Ovary (tissue), 9 donors: Measurements from ENCODE around the gene KLHL12. TPM values are rescaled to one million over a fixed set of nuclear protein-coding genes. Genes with fewer than 3 reads are reported as not detected.

Experiments
- DNase-seq, 5 donors: peaks; one replicate each; pipeline ENCODE4 v3.0.0-alpha.2; 2019 to 2020
- H3K27ac ChIP-seq, 2 donors: fragments of 200-600 bp; one replicate each; pipeline versions ENCODE4 v1.5.1 to v1.8.0; 2019 to 2022
- H3K27me3 ChIP-seq: fragments of 200-600 bp; one replicate; pipeline ENCODE4 v1.8.0; 2022
- H3K36me3 ChIP-seq: fragments of 200-600 bp; sonication (generic); one replicate; pipeline ENCODE4 v1.5.1; 2019
- H3K4me1 ChIP-seq: one replicate; pipeline ENCODE4 v1.8.1; 2013; ENCODE audit warnings: mild to moderate bottlenecking, moderate library complexity; ENCODE audit not compliant: insufficient read depth
- H3K4me3 ChIP-seq: fragments of 200-600 bp; sonication (generic); one replicate; pipeline ENCODE4 v1.5.1; 2017
- H3K9me3 ChIP-seq, 2 donors: fragments of 200-600 bp in 1 of 2; sonication (generic) in 1 of 2; one replicate each; pipeline versions ENCODE4 v1.5.1 to v1.8.1; 2013 to 2019; ENCODE audit warnings: mild to moderate bottlenecking in 1 of 2, moderate library complexity in 1 of 2
- EP300 ChIP-seq: sonication (generic); formaldehyde crosslinking; IDR thresholded peaks from one replicate; pipeline ENCODE4 v1.6.1; 2017; ENCODE audit warnings: antibody characterized with exemption
- POLR2A ChIP-seq: fragments of 450-650 bp; IDR thresholded peaks from one replicate; pipeline ENCODE4 v1.6.1; 2017; ENCODE audit warnings: antibody characterized with exemption, mild to moderate bottlenecking, moderate library complexity
- WGBS, 3 donors: extraction: QIAGEN DNeasy Blood & Tissue Kit in 1 of 3; methylation state at CpG; one replicate each; pipeline versions ENCODE4 v1.1.5 to v1.1.7; 2013 to 2017; 5-methylcytosine and 5-hydroxymethylcytosine counted together
- intact Hi-C, 4 donors: fragments of 100-400 bp; cut with DNase I; formaldehyde crosslinking; loops; one replicate each; pipeline versions ENCODE4 v1.11.0 to v1.15.1; 2022 to 2023
- polyA plus RNA-seq, 2 donors: library from polyadenylated mRNA; stranded (reverse); fragments of 200-250 nt in 1 of 2; fragments of 350-450 nt in 1 of 2; fragmentation: Illumina TruSeq in 1 of 2; extraction: RNeasy Lipid Tissue Mini Kit (QIAGEN cat#74804) in 1 of 2; gene quantifications; one replicate each; pipeline ENCODE4 v1.2.3, GENCODE V29; 2013 to 2014
- total RNA-seq, 7 donors: library from RNA; depleted of rRNA in 2 of 7; stranded (reverse); fragments of >200 nt in 2 of 7; fragmentation: NEBNext Ultra II Directional in 3 of 7; extraction: Animal tissue kit (Norgen Biotek cat#: 25700) in 3 of 7; gene quantifications; one replicate each; pipeline versions ENCODE4 v1.1.0 to v1.2.4, GENCODE V29; 2016 to 2023
- TF ChIP-seq, protein P1 (sequence below), 3 donors: fragments of 450-650 bp in 2 of 3; fragments of 200-600 bp in 1 of 3; IDR thresholded peaks; one replicate each; pipeline versions ENCODE4 v1.5.1 to v1.8.0; 2016 to 2022; ENCODE audit warnings: antibody characterized with exemption in 3 of 3, mild to moderate bottlenecking in 1 of 3
- donor health status: DM: no; HTN: no; CAD: no; lungs with moderate emphysema.
- donor health status: DM: no; HTN: no; CAD: no.
- donor health status: Bipolar disorder and iron deficiency.
- donor health status: DM: yes; HTN: yes; CAD: no.
- donor health status: DM: no; HTN: no; CAD: no.
- donor health status: DM: yes; HTN: yes; CAD: no.

KLHL12 gene
- total and polyA plus RNA-seq, 9 donors, result 11.2 to 29.7 (median 20.1) TPM

DNA sequence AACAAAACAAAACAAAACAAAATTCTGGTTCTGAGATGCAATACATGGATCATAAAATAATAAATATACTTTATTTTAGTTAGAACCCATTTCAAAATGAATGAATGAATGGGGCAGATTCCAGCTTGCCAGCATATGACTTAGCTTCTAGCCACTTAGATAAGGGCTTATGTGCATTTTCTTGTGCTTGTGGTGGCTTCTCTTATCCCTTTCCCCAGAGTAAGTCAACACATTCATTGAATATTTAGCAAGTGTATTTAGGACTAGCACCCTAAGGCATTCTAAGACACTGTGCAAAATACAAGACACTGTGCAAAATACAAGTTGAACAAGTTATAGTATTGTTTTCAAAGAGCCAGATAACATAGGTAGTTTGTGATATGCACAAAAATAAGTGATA, 26.4 kb upstream of the KLHL12 start:
- no peak overlapping the region for H3K27ac ChIP-seq
- no peak for DNase-seq
- no peak overlapping the region for H3K4me3 ChIP-seq
- no peaks in the 10 kb centered on the region for H3K27me3 ChIP-seq
- TF ChIP-seq EP300 (no peak), POLR2A (no peak)
- TF ChIP-seq, protein P1, sequence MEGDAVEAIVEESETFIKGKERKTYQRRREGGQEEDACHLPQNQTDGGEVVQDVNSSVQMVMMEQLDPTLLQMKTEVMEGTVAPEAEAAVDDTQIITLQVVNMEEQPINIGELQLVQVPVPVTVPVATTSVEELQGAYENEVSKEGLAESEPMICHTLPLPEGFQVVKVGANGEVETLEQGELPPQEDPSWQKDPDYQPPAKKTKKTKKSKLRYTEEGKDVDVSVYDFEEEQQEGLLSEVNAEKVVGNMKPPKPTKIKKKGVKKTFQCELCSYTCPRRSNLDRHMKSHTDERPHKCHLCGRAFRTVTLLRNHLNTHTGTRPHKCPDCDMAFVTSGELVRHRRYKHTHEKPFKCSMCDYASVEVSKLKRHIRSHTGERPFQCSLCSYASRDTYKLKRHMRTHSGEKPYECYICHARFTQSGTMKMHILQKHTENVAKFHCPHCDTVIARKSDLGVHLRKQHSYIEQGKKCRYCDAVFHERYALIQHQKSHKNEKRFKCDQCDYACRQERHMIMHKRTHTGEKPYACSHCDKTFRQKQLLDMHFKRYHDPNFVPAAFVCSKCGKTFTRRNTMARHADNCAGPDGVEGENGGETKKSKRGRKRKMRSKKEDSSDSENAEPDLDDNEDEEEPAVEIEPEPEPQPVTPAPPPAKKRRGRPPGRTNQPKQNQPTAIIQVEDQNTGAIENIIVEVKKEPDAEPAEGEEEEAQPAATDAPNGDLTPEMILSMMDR (IDR thresholded peaks at IDR 0.05), result no peak
- no peaks in the 10 kb centered on the region for H3K36me3 ChIP-seq
- H3K4me1 ChIP-seq, result peaks cover 2% of the 10 kb centered on the region
- H3K9me3 ChIP-seq, result no peaks in the 10 kb centered on the region
- intact Hi-C loops, result no loop called here

DNA sequence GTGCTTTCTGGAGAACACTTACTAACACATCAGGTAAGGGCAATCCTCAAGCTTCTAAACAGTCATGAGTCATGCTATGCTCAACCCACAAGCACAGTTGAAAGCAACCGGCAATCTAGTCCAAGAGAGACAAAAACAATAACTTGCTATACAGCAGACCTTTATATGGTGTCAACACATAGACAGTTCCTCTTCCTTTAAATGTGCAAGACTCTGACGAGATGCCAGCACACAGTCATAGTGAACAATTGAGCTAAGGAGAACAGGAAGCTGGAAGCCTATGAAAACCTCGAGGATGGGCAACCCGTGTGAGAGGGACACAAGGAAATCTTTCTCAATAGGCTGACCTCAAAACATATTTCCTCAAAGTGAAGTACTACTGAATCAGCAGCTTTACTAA, 25.8 kb upstream of the KLHL12 start:
- Histone ChIP-seq H3K27ac (no peak overlapping the region), H3K27me3 (no peaks in the 10 kb centered on the region), H3K4me3 (no peak overlapping the region), H3K9me3 (no peaks in the 10 kb centered on the region), H3K4me1 (peaks cover 2% of the 10 kb centered on the region), H3K36me3 (no peaks in the 10 kb centered on the region)
- TF ChIP-seq EP300 (no peak), POLR2A (no peak)
- TF ChIP-seq, protein P1 (IDR thresholded peaks at IDR 0.05), result no peak
- no peak for DNase-seq
- 56 to 71% (median 60%) methylated on average over 4 of the region's 4 CpGs for WGBS, 3 donors
- intact Hi-C loops, result no loop called here

DNA sequence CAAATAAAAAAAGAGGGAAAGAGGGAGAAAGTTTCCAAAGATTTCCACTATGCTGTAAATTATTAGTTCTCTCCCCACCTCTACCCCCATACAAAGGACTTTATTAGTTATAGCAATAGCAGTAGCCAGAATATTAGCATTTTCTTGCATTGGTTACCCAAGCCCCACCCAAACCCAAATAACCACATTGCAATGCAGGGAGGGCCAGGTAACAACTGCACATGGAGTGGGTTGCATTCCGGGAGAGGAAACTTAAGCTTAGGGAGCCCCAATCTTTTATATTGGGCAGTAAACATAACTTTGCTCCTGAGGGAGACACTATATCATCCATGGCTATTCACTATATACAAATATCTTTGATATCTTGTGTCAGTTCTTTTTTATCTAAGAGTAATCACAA, 25.1 kb upstream of the KLHL12 start:
- intact Hi-C loops, result no loop called here
- H3K27ac ChIP-seq, result no peak overlapping the region
- H3K4me1 ChIP-seq, result peaks cover 2% of the 10 kb centered on the region
- no peaks in the 10 kb centered on the region for H3K9me3 ChIP-seq
- no peak for TF ChIP-seq POLR2A
- TF ChIP-seq, protein P1 (IDR thresholded peaks at IDR 0.05), result no peak
- TF ChIP-seq EP300, result no peak
- no peak for DNase-seq
- H3K4me3 ChIP-seq, result no peak overlapping the region
- H3K27me3 ChIP-seq, result no peaks in the 10 kb centered on the region
- H3K36me3 ChIP-seq, result no peaks in the 10 kb centered on the region
- 90 to 97% (median 92%) methylated on average over 1 of the region's 1 CpG for WGBS, 3 donors

GRCh38 chr1:202951437-202951836, 24.4 kb upstream of the KLHL12 start:
- H3K4me3 ChIP-seq, result no peak overlapping the region
- TF ChIP-seq, protein P1 (IDR thresholded peaks at IDR 0.05), result no peak
- no peak for TF ChIP-seq POLR2A
- no peak for TF ChIP-seq EP300
- H3K9me3 ChIP-seq, result no peaks in the 10 kb centered on the region
- no peaks in the 10 kb centered on the region for H3K36me3 ChIP-seq
- no peak overlapping the region for H3K27ac ChIP-seq
- no peaks in the 10 kb centered on the region for H3K4me1 ChIP-seq
- 68 to 76% (median 75%) methylated on average over 2 of the region's 2 CpGs for WGBS, 3 donors
- intact Hi-C loops, result no loop called here
- no peaks in the 10 kb centered on the region for H3K27me3 ChIP-seq
- DNase-seq, result no peak

- TF ChIP-seq EP300, result no peak
- TF ChIP-seq, protein P1 (IDR thresholded peaks at IDR 0.05), result no peak
- TF ChIP-seq POLR2A, result no peak
- no peaks in the 10 kb centered on the region for H3K27me3 ChIP-seq
- 99 to 100% (median 99%) methylated on average over 2 of the region's 2 CpGs for WGBS, 3 donors
- no peaks in the 10 kb centered on the region for H3K9me3 ChIP-seq
- intact Hi-C loops, result no loop called here
- H3K36me3 ChIP-seq, result no peaks in the 10 kb centered on the region
- DNase-seq, result no peak
- H3K4me1 ChIP-seq, result no peaks in the 10 kb centered on the region
- H3K27ac ChIP-seq, result no peak overlapping the region
- H3K4me3 ChIP-seq, result no peak overlapping the region
These were observed 18.4 kb upstream of the KLHL12 start for GRCh38 chr1:202945483-202945882.
